C4-2B (cell line): ENCODE measurements around the gene SLC24A3.
"Not testable (repeated sequence)": the region's sequence is repeated elsewhere in the genome, so short reads cannot be mapped to it uniquely, and the experiment has no call there.

Experiments used
- H3K27ac ChIP-seq: fragments of 450-650 bp; 2 replicates; pipeline ENCODE4 v1.5.1; 2017
- CTCF ChIP-seq: fragments of 450-650 bp; conservative IDR thresholded peaks from 2 replicates; pipeline ENCODE4 v1.5.1; 2017; ENCODE audit warnings: mild to moderate bottlenecking
- ZFX ChIP-seq: fragments of 450-650 bp; IDR thresholded peaks from 2 replicates; pipeline ENCODE4 v1.6.1; 2017

SLC24A3 gene

GRCh38 chr20:19672498-19672897 lies 460.1 kb downstream of the SLC24A3 start:
- TF ChIP-seq CTCF = no peak
- TF ChIP-seq ZFX = no peak

GRCh38 chr20:19673575-19673974 lies 461.1 kb downstream of the SLC24A3 start:
- TF ChIP-seq CTCF = no peak
- TF ChIP-seq ZFX = no peak
- H3K27ac ChIP-seq = no peak overlapping the region

More at GRCh38 chr20:19672498-19672897, 460.1 kb downstream of the SLC24A3 start:
- H3K27ac ChIP-seq = no peak overlapping the region

- no peak overlapping the region for H3K27ac ChIP-seq
- no peak for TF ChIP-seq ZFX
- TF ChIP-seq CTCF = no peak
These were observed 463.8 kb downstream of the SLC24A3 start for GRCh38 chr20:19676202-19676601.

- TF ChIP-seq CTCF (no peak), ZFX (no peak)
- no peak overlapping the region for H3K27ac ChIP-seq
These were observed 464.9 kb downstream of the SLC24A3 start for GRCh38 chr20:19677336-19677735.

- not testable (repeated sequence) for H3K27ac ChIP-seq
These were observed 466.1 kb downstream of the SLC24A3 start for GRCh38 chr20:19678591-19678990.

GRCh38 chr20:19679900-19680495 lies 467.6 kb downstream of the SLC24A3 start:
- no peak overlapping the region for H3K27ac ChIP-seq
- TF ChIP-seq ZFX (no peak), CTCF (no peak)

- TF ChIP-seq ZFX (no peak), CTCF (no peak)
- H3K27ac ChIP-seq = no peak overlapping the region
These were observed 469.8 kb downstream of the SLC24A3 start for GRCh38 chr20:19682249-19682648.

GRCh38 chr20:19683188-19683587 lies 470.7 kb downstream of the SLC24A3 start:
- no peak overlapping the region for H3K27ac ChIP-seq

More at GRCh38 chr20:19683188-19683587, 470.7 kb downstream of the SLC24A3 start:
- TF ChIP-seq CTCF = no peak
- TF ChIP-seq ZFX = no peak
